ENCODE data around the gene PTPRM. TPM values are rescaled to one million over a fixed set of nuclear protein-coding genes. Genes with fewer than 3 reads are reported as not detected.
A peak's percentile ranks its signal among the peaks of the same experiment; 100 is the strongest.

Gene PTPRM
- 28.8 and 31.0 TPM in 2 replicates for total RNA-seq (2014; rRNA removed; shearing (Covaris generic))
- 30.3 and 32.4 TPM in 2 replicates for polyA plus RNA-seq (2015; cell fraction: cytosol; rRNA removed)
- 84.0 and 92.1 TPM in 2 replicates for polyA plus RNA-seq (2015; cell fraction: nucleus; rRNA removed)

DNA sequence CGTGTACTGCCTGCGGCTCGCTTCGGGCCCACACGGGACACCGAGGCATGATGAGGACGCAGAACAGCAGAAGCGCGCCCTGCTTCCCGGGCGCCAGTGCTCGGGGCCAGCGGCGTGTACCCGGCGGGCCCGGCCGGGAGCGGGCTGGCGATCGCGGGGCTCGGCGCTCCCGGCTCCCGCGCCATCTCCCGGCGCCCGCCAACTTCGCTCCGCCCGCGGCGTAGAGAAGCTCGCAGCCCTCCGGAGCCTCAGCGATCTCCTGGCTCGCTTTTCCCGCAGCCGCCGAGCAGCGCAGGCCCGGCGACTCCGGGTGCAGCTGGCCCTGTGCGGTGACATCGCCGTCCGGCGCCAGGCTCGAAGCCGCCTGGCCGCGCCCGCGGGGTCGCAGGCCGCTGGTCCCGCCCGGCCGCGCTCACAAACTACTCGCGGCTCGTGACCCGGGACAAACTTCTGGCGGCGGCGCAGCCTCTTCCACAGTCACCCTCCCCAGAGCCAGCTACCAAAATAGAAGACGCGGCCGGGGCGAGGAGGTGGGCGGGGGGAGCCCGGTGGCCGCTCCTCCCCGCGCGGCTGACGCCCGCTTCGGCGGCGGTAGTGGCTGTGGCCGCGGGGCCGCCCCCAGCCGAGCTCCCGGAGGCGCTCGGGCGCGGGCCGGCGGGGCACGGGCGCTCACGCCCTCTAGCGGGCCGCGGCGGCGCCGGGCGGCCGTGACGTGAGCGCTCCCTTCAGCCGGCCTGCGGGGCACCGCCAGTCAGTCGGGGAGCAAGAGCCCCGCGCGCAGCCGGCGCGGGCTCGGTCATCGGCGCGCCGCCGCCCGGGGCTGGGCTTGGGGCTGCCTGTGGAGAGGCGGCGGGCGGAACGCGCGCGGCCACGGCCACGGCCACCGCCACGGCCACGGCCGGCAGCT lies at the start of gene PTPRM:
Gene PTPRM (plus strand): TSS at position 750 of the 907 bp plus-strand sequence. CDS start 503 bp downstream, outside the sequence.
- peak; percentile 73 for DNase-seq (ENCODE audit: low read depth)

DNA sequence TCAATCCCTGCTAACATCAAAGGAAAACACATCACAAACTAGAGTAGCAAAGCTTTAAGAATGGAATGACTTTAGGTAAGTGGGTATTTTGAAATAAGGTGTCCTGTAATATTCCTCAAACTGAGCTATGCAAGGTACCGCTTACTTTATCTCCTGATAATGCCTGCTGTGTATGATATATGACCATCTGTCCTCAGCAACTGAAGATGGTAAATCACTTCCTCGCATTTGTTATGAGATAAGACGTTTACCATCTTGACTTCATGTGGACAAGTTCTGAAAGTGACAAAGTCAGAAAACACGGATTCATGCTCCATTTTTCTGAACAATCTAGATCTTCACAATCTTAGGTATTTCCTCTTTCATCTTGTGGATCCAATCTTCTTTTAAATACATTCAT lies 49.3 kb upstream of the PTPRM start:
- DNase-seq (ENCODE audit: low read depth), result no peak

DNA sequence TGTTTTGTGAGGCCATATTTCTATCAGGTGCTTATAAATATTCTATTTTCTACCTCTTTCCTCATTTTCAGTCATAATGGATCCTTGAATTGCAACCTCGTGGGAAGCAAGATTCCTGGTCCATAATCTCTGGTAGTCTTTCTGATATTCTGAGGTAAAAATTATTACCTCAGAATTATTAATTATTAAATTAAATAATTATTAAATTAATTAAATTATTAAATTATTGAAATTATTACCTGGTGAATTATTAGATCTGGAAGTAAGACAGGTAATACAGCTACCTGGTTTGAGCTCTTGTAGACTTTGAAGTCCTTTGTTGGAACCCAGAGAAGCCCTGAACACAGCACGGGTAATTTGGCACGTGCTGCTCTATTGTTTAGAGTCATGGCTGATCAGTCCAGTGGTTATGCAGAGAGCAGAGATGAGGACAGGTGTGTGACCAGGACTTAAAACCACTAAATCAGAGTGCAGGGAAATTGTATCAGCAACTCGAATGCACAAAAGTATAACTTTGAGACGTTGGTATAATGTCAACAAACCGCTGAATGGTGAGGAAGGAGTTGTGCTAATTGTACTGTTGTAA lies 46.8 kb upstream of the PTPRM start:
- no peak for DNase-seq (ENCODE audit: low read depth)

DNA sequence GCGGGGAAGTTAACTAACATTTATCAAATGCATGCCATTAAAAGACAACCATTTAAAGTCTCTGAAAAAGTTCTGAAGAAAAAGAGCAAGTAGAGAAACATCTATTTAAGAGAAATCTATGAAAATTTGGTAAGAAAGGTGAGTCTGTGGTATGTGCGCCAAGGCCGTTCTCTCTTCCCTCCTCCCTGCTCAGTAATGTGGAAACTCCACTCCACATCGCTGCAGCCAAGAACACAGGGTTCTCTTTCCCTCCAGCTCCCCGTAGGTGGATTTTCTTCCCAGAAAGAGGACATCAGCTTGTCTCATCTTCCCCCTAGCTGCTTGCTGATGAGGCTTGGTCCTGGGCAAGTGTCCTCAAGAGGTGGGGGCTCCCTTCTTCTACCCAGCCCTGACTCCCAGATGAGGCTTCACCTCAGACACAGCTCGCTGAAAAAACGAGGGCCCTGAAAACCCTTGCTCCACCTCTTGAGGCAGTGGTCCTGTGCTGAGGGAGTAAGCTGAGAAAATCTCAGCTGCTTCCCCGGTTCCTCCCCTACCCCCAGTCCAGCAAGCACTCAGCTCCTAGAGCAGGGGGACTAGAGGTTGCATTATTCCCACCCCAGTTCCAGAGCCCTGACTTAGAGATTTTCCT lies 45.8 kb upstream of the PTPRM start:
- no peak for DNase-seq (ENCODE audit: low read depth)

DNA sequence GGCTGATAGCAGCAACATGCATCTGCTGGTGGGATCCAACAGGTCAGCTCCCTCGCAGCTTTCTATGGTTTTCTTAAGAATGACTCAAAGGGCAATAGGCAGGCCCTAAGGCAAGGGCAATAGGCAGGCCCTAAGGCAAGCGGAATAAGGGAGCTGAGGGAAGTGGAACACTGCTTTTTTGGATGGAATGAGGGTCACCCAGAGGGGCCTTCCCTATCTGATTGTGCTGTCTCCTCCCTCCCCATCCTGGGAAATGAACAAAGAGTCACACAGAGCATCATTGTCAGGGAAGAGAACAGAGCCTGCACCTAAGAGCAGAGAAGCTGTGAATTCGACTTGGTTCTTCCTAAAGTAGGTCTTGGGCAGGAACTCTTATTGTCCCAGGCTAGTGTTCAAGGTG lies 43.3 kb upstream of the PTPRM start:
- no peak for DNase-seq (ENCODE audit: low read depth)

DNA sequence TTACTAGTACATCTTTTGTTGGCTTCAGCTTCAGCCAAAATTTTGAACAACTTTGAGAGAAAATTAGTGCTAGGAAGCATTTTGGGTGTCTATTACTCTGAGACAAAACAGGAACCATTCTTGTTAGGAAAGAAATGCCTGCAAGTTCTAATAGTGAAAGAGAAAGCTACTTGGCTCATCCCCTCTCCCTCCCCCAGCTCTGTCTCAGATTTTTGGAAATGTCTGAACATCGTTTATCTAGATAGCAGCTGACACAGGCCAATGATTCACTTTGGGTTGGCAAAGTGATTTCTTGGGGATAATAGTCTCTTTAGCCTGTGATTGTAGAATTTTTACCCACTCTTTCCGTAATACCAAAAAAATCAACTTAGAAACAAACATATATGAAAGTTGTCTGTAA lies 42.3 kb upstream of the PTPRM start:
- no peak for DNase-seq (ENCODE audit: low read depth)

DNA sequence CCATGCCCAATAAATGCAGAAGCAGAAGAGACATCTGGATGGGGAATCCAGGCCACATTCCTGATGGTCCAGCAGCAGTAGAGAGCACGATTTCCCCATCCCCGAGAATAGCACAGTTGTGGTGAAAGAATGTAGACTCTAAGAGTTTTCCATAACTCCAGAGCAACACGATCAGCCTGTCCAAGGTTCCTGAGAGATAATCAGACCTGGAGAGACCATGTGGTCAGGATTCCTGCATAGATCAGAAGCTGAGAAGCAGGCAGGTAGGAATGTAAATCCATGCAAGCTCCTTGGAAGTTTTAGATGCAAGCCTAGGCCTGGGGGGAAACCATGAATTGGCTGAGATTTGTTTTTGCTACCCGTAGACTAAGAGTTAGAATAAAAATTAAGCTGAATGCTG lies 34.2 kb upstream of the PTPRM start:
- no peak for DNase-seq (ENCODE audit: low read depth)

DNA sequence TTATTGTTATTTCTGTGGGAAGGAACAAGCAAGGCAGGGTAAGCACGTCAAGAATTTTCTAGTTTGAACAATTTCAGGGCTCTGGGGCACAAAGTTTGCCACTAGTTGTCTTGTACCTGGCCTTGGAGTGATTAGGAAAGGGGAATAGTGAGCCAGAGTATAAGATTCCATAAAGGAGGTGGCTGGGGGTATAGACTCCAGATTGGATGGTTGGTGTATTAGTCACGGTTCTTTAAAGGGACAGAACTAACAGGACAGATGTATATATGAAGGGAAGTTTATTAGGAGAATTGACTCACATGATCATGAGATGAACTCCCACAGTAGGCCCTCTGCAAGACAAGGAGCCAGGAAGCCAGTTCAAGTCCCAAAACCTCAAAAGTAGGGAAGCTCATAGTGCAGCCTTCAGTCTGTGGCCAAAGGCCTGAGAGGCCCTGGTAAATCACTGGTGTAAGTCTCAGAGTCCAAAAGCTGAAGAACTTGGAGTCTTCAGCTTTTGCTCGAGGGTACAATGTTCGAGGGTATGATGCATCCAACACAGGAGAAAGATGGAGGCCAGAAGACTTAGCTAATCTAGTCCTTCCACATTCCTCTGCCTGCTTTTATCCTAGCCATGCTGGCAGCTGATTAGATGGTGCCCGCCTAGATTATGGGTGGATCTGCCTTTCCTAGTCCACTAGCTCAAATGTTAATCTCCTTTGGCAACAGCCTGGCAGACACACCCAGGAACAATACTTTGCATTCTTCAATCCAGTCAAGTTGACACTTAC lies 31.5 kb upstream of the PTPRM start:
- DNase-seq (ENCODE audit: low read depth), result peak; percentile 76

DNA sequence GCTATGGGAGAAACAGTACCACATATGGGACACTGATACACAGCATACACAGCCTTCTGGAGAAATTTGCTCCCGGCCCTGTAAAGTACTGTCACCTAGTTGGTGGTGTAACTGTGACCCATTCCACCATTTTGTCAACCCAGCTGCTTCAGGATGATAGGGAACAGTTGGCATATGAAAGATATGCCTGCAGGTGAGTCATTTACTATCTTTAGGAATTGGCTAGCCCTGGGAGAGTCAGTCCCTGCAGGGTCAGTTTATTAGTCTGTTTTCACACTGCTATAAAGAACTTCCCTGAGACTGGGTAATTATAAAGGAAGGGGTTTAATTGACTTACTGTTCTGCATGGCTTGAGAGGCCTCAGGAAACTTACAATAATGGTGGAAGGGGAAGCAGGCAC lies 30.0 kb upstream of the PTPRM start:
- no peak for DNase-seq (ENCODE audit: low read depth)

DNA sequence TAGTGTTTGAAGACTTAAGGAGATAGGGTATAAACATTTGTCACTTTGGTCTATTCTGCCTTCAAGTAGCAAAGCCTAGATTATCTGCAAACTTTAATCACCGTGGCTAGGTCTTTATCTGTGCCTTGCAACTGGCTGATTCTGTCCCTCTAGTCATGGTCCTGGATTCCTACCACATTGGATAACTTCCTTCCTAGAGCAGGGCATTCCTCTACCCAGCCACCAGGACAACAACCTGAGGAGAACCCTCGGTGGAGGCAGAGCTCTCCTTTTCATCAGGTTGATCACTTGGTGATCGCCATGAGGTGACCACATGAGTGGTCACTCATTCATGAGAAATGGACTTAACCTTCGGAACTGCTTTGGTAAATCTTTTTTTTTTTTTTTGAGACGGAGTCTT lies 25.3 kb upstream of the PTPRM start:
- DNase-seq (ENCODE audit: low read depth), result no peak

DNA sequence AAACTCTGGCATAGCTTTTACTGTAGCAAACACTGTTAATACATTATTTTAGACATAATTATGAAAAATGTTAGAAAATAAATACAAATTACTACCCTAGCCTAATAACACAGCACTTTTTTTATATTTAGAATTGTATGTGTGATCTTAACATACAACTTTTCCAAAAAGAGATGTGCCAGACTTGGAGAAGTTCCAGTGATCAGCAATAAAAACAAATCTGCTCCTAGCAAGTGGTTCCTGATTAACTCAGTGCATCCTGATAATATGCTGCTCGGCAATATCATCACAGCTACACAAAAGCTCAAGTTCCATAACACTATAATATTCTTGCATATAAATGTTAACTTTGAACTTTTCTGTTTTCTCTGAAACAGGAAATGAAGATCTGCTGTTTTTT lies 22.4 kb upstream of the PTPRM start:
- no peak for DNase-seq (ENCODE audit: low read depth)

DNA sequence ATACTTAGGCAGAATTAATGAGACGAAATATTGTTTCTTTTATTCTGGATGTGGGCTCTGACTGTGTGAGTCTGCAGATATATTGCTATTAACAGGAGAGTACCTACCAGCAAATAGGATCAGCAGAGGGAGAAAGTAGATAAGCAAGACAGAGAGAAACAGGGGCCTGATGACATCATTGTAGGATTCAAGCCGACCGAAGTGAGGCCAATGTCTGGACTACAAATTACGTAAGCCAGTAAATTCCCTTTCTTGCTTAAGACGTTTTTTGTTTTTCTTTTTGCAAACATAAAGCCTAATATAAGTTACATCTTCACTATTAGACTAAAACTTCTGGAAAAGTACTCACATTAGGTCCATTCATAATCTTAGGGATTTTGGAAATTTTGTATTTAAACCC lies 21.4 kb upstream of the PTPRM start:
- no peak for DNase-seq (ENCODE audit: low read depth)

DNA sequence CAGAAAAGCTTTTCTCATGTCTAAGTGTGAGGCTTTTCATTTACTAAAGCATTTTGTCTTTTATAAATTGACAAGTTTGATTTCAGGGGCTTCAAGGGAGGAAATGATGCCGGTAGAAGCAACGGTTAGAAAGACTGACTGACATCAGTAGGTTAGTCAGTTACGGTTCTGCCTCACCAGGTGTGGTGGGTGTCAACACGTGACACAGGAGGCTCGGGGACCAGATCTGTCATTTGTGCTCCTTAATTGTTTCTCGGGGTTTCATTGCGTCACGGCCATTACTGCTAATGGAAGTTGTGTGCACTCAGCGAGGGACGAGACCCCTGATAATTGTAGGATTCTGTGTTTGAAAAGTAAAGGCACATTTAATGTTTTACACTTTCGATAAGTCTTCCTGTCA lies 18.9 kb upstream of the PTPRM start:
- DNase-seq (ENCODE audit: low read depth), result no peak

DNA sequence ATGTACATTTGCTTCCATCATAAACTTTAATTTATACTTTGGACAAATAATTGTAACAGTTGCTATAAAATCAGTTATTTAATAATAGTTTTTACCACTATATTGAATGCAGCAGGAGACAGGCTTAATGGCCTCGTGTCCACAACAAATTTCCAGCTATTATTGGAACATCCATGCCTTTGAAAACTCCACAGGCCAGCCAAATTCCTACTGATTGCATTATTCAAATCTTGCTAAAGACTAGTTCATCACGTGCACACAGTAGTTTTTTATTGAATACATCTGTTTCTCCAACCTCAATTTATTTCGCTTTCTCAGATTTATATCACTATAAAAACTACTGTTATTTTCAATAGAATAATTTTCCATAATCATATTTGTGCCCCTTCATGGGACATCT lies 18.4 kb upstream of the PTPRM start:
- DNase-seq (ENCODE audit: low read depth), result no peak

DNA sequence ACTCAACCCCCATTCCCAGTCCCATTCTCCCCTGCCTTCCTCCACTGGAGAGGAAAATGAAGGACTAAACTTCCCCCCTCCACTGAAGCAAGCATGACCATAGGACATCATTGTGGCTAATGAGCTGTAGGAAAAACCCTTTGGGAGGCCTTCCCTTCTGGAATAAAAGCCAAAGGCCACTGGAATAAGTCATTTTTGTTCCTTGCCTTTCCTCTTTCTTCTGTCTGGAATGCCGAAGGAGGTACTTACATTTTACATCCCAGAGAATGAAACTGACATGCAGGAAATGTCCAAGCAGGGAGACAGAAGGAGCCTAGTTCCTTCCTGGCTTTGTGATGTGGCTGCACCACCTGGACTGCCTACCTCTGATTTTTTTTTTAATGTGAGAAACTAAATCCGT lies 9.1 kb upstream of the PTPRM start:
- DNase-seq (ENCODE audit: low read depth), result no peak

DNA sequence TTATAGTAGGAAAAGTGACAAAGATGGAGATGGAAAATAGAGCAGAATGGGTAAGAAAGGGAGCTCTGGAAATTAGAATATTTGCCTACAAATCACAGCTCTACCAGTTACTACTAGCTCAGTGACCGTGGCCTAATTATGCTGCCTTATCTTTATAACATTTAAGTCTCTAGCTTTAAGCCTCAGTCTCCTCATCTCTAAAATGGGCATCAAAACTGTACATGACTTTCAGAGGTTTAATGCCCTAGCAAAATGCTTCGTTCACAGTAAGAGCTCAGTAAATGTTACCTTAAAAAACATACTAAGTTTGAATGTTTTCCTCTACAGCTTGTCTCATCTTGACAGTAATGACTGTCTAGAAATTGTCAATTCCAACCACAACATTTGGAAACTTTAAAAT lies 8.3 kb upstream of the PTPRM start:
- DNase-seq (ENCODE audit: low read depth), result no peak

DNA sequence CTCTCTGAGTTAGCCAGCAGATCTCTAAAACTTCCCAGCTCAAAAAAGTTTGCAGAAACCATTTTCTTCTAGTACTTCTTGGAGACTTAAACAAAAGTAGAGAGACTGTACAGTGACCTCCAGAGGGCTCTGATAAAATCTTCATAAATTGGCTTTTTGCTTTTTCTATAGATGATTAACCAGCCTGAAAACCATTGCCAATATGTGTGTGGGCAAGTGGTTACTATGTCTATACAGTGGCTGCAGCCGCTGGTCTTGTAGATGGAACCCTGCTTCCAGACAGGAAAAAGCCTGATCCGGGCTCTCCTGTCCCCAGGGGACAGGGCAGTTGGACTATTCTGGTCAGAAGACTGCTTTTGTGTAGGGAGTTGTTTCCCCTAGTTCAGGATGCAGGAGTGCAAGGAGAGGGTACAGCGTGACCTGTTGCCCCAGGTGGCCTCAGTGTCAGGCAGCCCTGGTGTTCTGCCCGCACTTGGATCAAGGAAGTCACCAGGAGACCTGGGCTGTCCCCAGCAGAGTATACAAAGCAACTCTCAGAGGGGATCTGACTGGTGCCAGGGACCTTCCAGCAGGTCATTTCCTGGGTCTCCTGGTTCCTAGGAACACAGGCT lies 7.3 kb upstream of the PTPRM start:
- DNase-seq (ENCODE audit: low read depth), result no peak

DNA sequence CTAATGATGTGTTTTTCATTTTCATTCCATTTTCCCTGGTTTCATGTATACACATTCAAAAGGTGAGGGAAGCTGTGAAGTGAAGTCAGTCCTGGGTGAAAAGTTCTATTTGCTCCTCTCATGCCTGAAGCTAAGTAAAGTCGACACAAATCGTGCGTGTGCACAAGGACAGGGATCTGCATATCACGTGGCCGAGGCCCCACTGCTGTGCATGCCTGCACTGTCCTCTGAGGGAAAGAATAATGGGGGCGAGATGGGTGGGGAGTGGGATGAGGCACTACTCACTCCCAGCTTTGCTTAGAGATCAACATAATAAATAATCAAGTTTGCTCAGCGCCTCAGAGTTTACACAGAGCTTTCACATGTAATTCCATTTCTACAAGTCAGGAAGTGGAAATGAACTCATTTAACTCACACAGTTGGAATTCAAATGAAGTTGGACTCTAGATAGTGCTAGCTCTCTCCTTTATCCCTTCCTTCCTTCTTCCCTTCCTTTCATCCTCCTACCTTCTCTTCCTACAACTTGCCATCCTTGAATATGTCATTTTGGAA lies 5.1 kb upstream of the PTPRM start:
- no peak for DNase-seq (ENCODE audit: low read depth)

DNA sequence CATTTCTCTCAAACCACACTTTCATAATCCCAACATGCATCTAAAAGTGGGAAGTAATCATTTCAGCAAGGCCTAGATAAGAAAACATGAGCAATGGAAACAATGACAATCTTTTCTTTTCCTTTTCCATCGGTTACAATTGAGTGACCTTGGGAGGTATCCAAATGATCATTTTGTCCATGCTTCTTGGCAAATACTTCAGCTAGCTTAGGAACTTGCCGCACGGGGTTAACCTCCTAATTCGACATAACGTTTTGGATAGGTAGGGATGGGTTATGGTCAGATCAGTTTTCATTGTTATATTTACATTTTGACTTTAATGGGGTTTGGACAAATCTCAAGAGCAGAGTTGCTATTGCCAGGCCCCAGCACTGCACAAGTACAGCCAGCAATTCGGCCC lies 4.6 kb upstream of the PTPRM start:
- DNase-seq (ENCODE audit: low read depth), result no peak

DNA sequence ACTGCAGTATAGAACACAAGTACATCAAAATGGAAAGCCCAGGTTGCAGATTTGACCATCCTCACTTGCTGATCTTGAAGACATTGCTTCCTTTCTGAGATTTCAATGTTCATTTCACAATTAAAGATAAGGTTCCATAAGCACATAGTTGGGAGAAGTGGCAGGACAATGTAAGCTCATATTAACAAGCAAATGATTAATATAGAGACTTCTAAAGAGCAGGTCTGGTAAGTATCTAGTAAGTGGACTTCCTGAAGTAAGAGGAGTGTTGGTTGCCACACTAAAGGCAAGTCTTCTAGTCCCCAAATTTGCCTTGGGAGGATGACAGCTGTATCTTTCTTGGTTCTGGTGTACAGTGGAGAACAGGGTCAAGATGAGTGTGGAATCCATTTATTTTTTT lies 1.4 kb upstream of the PTPRM start:
- no peak for DNase-seq (ENCODE audit: low read depth)

DNA sequence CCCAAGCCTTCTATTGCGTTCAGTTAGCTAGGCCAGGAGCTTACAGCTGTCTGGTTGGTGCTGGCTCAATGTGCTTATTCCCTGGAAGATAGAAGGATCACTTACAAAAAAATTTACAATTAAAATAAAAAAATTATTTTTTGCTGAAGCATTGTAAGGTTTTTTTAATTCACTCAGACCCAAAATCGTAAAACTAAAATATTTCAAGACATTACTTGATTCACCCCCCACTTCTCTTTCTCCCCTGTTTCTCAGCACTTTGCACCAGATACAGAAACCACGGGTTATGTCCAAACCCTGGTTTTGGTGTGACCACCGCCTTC lies 911 bp upstream of the PTPRM start:
- no peak for DNase-seq (ENCODE audit: low read depth)

All from HT1080 (cell line).